Cardiac fibroblast (primary cell): ENCODE results near the gene ARHGAP21.

ENCODE experiments used
- DNase-seq, 2 donors: peaks; one replicate each; pipeline versions ENCODE4 v3.0.0 to v3.0.0-alpha.2; 2010; ENCODE audit warnings: low read depth in 2 of 2
- H3K4me3 ChIP-seq, 2 donors: replicated peaks in 1 of 2; 1 replicate in 1 of 2; 2 replicates in 1 of 2; pipeline ENCODE4 v1.5.1; 2011; ENCODE audit warnings: low read depth in 2 of 2, low read length in 2 of 2, mild to moderate bottlenecking in 2 of 2, moderate library complexity in 1 of 2
- TF ChIP-seq, protein P1 (sequence below): IDR thresholded peaks from one replicate; pipeline ENCODE4 v1.5.1; 2011; ENCODE audit warnings: low read depth, mild to moderate bottlenecking, low read length, inconsistent platforms

The ARHGAP21 gene

DNA sequence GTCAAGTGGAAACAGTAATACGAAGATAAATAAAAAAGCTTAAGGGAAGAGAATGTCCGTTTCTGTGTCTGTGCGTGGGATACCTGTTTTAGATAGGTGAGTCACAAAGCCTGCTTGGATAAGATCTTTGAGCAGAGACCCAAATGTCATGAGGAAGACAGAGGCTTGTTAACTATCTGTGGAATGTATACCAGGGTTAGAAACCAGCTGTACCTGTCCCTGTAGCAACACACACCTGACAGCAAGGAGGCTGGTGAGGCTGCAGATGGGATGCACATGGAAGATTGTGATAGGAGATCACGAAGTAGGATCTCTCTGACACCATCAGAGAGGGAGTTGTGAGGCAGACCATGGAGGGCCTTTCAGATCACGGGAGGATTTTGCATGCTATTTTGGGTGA lies 105.3 kb downstream of the ARHGAP21 start:
- no peak overlapping the region for H3K4me3 ChIP-seq
- TF ChIP-seq, protein P1, sequence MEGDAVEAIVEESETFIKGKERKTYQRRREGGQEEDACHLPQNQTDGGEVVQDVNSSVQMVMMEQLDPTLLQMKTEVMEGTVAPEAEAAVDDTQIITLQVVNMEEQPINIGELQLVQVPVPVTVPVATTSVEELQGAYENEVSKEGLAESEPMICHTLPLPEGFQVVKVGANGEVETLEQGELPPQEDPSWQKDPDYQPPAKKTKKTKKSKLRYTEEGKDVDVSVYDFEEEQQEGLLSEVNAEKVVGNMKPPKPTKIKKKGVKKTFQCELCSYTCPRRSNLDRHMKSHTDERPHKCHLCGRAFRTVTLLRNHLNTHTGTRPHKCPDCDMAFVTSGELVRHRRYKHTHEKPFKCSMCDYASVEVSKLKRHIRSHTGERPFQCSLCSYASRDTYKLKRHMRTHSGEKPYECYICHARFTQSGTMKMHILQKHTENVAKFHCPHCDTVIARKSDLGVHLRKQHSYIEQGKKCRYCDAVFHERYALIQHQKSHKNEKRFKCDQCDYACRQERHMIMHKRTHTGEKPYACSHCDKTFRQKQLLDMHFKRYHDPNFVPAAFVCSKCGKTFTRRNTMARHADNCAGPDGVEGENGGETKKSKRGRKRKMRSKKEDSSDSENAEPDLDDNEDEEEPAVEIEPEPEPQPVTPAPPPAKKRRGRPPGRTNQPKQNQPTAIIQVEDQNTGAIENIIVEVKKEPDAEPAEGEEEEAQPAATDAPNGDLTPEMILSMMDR, result no peak

DNA sequence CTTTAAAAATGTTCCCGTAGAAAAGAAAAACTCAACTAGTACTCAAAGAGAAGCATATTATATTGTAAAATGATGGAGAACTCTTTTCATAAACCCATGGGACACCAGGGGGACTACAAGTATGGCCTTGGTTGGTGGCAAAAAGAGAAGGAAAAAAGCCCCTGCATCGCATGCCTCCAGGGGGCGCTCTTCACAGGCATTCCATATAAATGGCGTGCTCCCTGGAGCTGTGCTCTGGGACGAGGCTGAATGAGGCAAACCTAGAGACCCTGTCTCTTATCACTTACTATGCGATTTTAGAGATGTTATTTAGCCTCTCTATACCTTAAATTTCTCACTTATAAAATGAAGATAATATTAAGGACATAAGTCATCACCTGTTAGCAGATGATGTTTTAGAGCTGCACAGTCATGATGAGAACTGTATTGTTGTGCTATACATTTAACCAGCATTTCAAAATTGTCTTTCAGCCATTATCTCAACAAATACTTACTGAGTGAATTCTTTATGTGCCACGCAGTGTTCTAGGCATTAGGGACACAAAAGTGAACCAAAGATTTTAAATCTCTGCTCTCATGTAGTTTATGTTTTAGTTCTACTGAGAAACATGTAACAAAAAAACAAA lies 105.8 kb downstream of the ARHGAP21 start:
- TF ChIP-seq, protein P1, result peak; percentile 77
- DNase-seq, result peak; percentile 52 to 65
- no peak overlapping the region for H3K4me3 ChIP-seq

More for the DNA sequence above, 105.3 kb downstream of the ARHGAP21 start:
- DNase-seq, result no peak

DNA sequence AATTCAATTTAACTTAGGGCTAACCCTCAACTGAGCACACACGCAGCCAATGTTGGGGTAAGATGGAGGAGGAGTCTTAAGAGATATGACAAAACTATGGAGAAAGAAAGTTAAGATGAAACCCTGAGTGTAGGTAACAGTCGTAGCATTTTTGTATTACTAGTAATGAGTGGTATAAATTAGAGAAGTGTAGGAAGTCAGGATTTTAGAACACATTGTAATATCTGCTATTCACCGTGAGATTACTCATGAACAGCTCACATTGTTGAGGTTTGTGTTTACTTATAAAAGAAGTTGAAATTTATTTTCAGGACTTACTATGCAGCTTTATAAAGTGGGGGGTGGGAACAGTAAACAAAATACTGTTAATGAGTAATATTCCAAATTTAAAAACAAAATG lies 107.2 kb downstream of the ARHGAP21 start:
- H3K4me3 ChIP-seq, result no peak overlapping the region
- TF ChIP-seq, protein P1, result no peak
- peak in 1 of 2 donors; percentile 53 for DNase-seq

DNA sequence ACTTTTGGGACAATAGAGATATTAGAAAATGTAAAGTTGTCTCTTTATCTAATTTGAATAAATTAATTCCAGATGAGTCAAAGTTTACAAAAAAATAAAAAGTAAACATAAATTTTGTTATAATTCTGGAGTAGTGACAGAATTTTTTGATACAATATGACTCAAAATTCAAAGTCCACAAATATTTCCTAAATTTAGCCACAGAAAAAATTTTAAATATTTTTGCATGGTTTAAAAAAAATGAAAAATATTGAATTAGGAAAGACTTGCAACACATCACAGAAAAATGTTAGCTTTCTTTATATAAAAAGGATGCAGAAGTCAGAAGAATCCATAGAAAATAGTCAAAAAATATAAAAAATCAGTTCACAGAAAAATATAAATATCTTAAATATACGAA lies 117.7 kb downstream of the ARHGAP21 start:
- DNase-seq, result no peak
- TF ChIP-seq, protein P1, result no peak
- H3K4me3 ChIP-seq, result no peak overlapping the region

DNA sequence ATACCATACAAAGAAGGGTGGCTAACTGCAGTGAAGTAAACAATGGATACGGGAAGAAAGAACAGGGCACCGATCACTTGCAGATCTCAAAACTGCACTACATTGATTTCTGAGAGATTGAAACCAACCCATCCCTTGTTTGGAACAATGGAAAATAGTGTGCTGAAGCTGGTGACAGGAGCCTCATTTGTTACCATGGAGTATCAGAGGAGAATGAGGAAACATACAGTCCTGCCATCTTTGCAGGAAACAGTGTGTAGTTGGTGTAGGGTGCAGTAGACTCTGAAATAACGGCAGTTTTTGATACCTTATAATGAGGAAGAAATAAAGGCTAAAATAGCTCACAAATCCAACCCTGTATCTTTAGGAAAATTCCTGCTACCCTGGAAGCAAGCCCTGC lies 118.5 kb downstream of the ARHGAP21 start:
- TF ChIP-seq, protein P1, result no peak
- H3K4me3 ChIP-seq, result no peak overlapping the region
- no peak for DNase-seq

DNA sequence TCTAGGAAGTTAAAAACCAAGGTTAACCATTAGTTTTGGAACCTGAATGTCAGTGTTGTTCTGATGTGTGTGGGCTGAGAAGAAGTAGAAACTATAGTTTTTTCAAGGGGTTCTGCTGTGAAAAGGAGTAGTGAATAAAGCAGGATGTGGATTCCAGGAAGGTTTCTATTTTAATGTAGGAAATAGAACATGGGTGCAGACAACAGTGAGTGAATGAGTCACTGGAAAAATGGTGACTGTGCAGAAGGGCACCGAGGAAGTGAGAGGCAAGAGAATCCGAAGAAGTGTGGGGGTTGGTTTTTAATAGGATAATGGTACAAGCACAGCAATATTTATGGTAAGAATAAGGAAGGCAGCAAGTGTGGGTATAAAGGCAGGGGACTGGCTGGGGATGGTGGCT lies 120.4 kb downstream of the ARHGAP21 start:
- DNase-seq, result peak; percentile 49 to 75
- TF ChIP-seq, protein P1, result no peak
- H3K4me3 ChIP-seq, result no peak overlapping the region

DNA sequence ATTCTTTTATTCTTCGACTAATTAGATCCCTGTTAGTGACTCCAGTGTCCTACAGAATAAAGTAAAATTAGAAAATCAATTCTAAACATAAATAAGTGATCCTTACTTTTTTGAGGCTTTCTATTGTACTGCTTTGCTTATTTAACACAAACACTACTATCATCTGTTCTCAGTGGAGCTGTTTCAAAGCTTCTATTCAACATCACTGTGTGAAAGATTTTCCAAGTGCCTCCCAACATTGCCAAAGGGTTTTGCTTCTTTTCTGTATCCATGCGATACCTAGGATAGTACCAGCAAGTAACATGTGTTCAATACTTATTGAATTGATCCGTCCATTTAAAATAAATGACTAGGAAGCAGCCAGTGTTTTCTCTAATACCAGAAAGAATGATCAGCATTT lies 125.7 kb downstream of the ARHGAP21 start:
- H3K4me3 ChIP-seq, result no peak overlapping the region
- no peak for DNase-seq
- TF ChIP-seq, protein P1, result no peak
